ENCODE results near the gene FCN1. TPM values are rescaled to one million over a fixed set of nuclear protein-coding genes. Genes with fewer than 3 reads are reported as not detected.

The FCN1 gene
- total and polyA plus RNA-seq, 2 donors, result 1.9 to 3.6 TPM

- WGBS, result 94% methylated on average over 6 of the region's 6 CpGs
- DNase-seq (ENCODE audit: extremely low spot score), result no peak
- no peak overlapping the region for H3K4me3 ChIP-seq (ENCODE audit: low read depth, low read length)
- no peaks in the 10 kb centered on the region for H3K4me1 ChIP-seq (ENCODE audit: insufficient read depth)
- H3K27ac ChIP-seq (ENCODE audit: low read depth), result no peak overlapping the region
- no peaks in the 10 kb centered on the region for H3K36me3 ChIP-seq (ENCODE audit: insufficient read depth)
Measured at GRCh38 chr9:134892221-134892620, 25.5 kb downstream of the FCN1 start.

- WGBS, result 81% methylated on average over 5 of the region's 5 CpGs
- Histone ChIP-seq H3K36me3 (ENCODE audit: insufficient read depth) (no peaks in the 10 kb centered on the region), H3K27ac (ENCODE audit: low read depth) (no peak overlapping the region), H3K4me1 (ENCODE audit: insufficient read depth) (no peaks in the 10 kb centered on the region), H3K4me3 (ENCODE audit: low read depth, low read length) (no peak overlapping the region)
- no peak for DNase-seq (ENCODE audit: extremely low spot score)
Measured at GRCh38 chr9:134891713-134892112, 26.0 kb downstream of the FCN1 start.

GRCh38 chr9:134891053-134891452 is 26.7 kb downstream of the FCN1 start:
- Histone ChIP-seq H3K4me1 (ENCODE audit: insufficient read depth) (no peaks in the 10 kb centered on the region), H3K36me3 (ENCODE audit: insufficient read depth) (no peaks in the 10 kb centered on the region), H3K27ac (ENCODE audit: low read depth) (no peak overlapping the region), H3K4me3 (ENCODE audit: low read depth, low read length) (no peak overlapping the region)
- no peak for DNase-seq (ENCODE audit: extremely low spot score)
- WGBS, result 88% methylated on average over 8 of the region's 8 CpGs

- no peaks in the 10 kb centered on the region for H3K36me3 ChIP-seq (ENCODE audit: insufficient read depth)
- H3K4me3 ChIP-seq (ENCODE audit: low read depth, low read length), result no peak overlapping the region
- H3K4me1 ChIP-seq (ENCODE audit: insufficient read depth), result no peaks in the 10 kb centered on the region
- 86% methylated on average over 5 of the region's 5 CpGs for WGBS
- H3K27ac ChIP-seq (ENCODE audit: low read depth), result no peak overlapping the region
- DNase-seq (ENCODE audit: extremely low spot score), result no peak
Measured at GRCh38 chr9:134890155-134890495, 27.6 kb downstream of the FCN1 start.

- WGBS, result 93% methylated on average over 10 of the region's 10 CpGs
- H3K4me3 ChIP-seq (ENCODE audit: low read depth, low read length), result no peak overlapping the region
- DNase-seq (ENCODE audit: extremely low spot score), result no peak
- H3K36me3 ChIP-seq (ENCODE audit: insufficient read depth), result no peaks in the 10 kb centered on the region
- H3K4me1 ChIP-seq (ENCODE audit: insufficient read depth), result no peaks in the 10 kb centered on the region
- no peak overlapping the region for H3K27ac ChIP-seq (ENCODE audit: low read depth)
Measured at GRCh38 chr9:134889386-134890154, 28.1 kb downstream of the FCN1 start.

- Histone ChIP-seq H3K4me1 (ENCODE audit: insufficient read depth) (no peaks in the 10 kb centered on the region), H3K27ac (ENCODE audit: low read depth) (no peak overlapping the region), H3K4me3 (ENCODE audit: low read depth, low read length) (no peak overlapping the region), H3K36me3 (ENCODE audit: insufficient read depth) (no peaks in the 10 kb centered on the region)
- 87% methylated on average over 14 of the region's 14 CpGs for WGBS
- DNase-seq (ENCODE audit: extremely low spot score), result no peak
Measured at GRCh38 chr9:134888603-134889190, 29.0 kb downstream of the FCN1 start.

GRCh38 chr9:134887686-134888602 is 29.8 kb downstream of the FCN1 start:
- DNase-seq (ENCODE audit: extremely low spot score), result no peak
- Histone ChIP-seq H3K4me1 (ENCODE audit: insufficient read depth) (no peaks in the 10 kb centered on the region), H3K4me3 (ENCODE audit: low read depth, low read length) (no peak overlapping the region), H3K27ac (ENCODE audit: low read depth) (no peak overlapping the region), H3K36me3 (ENCODE audit: insufficient read depth) (no peaks in the 10 kb centered on the region)
- WGBS, result 74% methylated on average over 27 of the region's 27 CpGs

GRCh38 chr9:134887219-134887618 is 30.5 kb downstream of the FCN1 start:
- Histone ChIP-seq H3K36me3 (ENCODE audit: insufficient read depth) (no peaks in the 10 kb centered on the region), H3K4me1 (ENCODE audit: insufficient read depth) (no peaks in the 10 kb centered on the region), H3K4me3 (ENCODE audit: low read depth, low read length) (no peak overlapping the region), H3K27ac (ENCODE audit: low read depth) (no peak overlapping the region)
- WGBS, result 93% methylated on average over 10 of the region's 10 CpGs
- no peak for DNase-seq (ENCODE audit: extremely low spot score)

GRCh38 chr9:134886413-134886913 is 31.2 kb downstream of the FCN1 start:
- no peak overlapping the region for H3K4me3 ChIP-seq (ENCODE audit: low read depth, low read length)
- H3K36me3 ChIP-seq (ENCODE audit: insufficient read depth), result no peaks in the 10 kb centered on the region
- DNase-seq (ENCODE audit: extremely low spot score), result no peak
- H3K27ac ChIP-seq (ENCODE audit: low read depth), result no peak overlapping the region
- no peaks in the 10 kb centered on the region for H3K4me1 ChIP-seq (ENCODE audit: insufficient read depth)
- 94% methylated on average over 11 of the region's 11 CpGs for WGBS

- WGBS, result 88% methylated on average over 24 of the region's 24 CpGs
- no peak for DNase-seq (ENCODE audit: extremely low spot score)
- Histone ChIP-seq H3K4me1 (ENCODE audit: insufficient read depth) (no peaks in the 10 kb centered on the region), H3K36me3 (ENCODE audit: insufficient read depth) (no peaks in the 10 kb centered on the region), H3K27ac (ENCODE audit: low read depth) (no peak overlapping the region), H3K4me3 (ENCODE audit: low read depth, low read length) (no peak overlapping the region)
Measured at GRCh38 chr9:134885679-134886412, 31.9 kb downstream of the FCN1 start.

GRCh38 chr9:134885001-134885678 is 32.6 kb downstream of the FCN1 start:
- Histone ChIP-seq H3K36me3 (ENCODE audit: insufficient read depth) (no peaks in the 10 kb centered on the region), H3K4me3 (ENCODE audit: low read depth, low read length) (no peak overlapping the region), H3K4me1 (ENCODE audit: insufficient read depth) (no peaks in the 10 kb centered on the region), H3K27ac (ENCODE audit: low read depth) (no peak overlapping the region)
- no peak for DNase-seq (ENCODE audit: extremely low spot score)
- 94% methylated on average over 22 of the region's 22 CpGs for WGBS

GRCh38 chr9:134884492-134884891 is 33.2 kb downstream of the FCN1 start:
- WGBS, result 92% methylated on average over 8 of the region's 8 CpGs
- Histone ChIP-seq H3K4me1 (ENCODE audit: insufficient read depth) (no peaks in the 10 kb centered on the region), H3K27ac (ENCODE audit: low read depth) (no peak overlapping the region), H3K4me3 (ENCODE audit: low read depth, low read length) (no peak overlapping the region), H3K36me3 (ENCODE audit: insufficient read depth) (no peaks in the 10 kb centered on the region)
- no peak for DNase-seq (ENCODE audit: extremely low spot score)
